ENCODE data around the gene B9D1.
A peak's percentile ranks its signal among the peaks of the same experiment; 100 is the strongest.

Gene B9D1

GRCh38 chr17:19329839-19330238 lies 32.7 kb downstream of the B9D1 start:
- peak in 3 of 10 donors; percentile 32 to 63 (median 43) for DNase-seq
- intact Hi-C loops (cut with DNase I), result no loop called here

GRCh38 chr17:19329136-19329535 lies 33.4 kb downstream of the B9D1 start:
- intact Hi-C loops (cut with DNase I), result no loop called here
- peak in 4 of 10 donors; percentile 1 to 53 (median 31) for DNase-seq

- intact Hi-C loops (cut with DNase I), result no loop called here
- DNase-seq, result peak in 5 of 10 donors; percentile 2 to 69 (median 52)
Observed at GRCh38 chr17:19328441-19329061, 34.0 kb downstream of the B9D1 start.

GRCh38 chr17:19327031-19327783 lies 35.3 kb downstream of the B9D1 start:
- intact Hi-C loops (cut with DNase I), result no loop called here
- peak in 4 of 10 donors; percentile 6 to 58 (median 33) for DNase-seq

GRCh38 chr17:19325542-19325941 lies 37.0 kb downstream of the B9D1 start:
- intact Hi-C loops (cut with DNase I), result no loop called here
- DNase-seq, result no peak

GRCh38 chr17:19322861-19323260 lies 39.7 kb downstream of the B9D1 start:
- intact Hi-C loops (cut with DNase I), result no loop called here

GRCh38 chr17:19322129-19322505 lies 40.4 kb downstream of the B9D1 start:
- intact Hi-C loops (cut with DNase I), result no loop called here
- peak in 5 of 10 donors; percentile 7 to 63 (median 30) for DNase-seq

More at GRCh38 chr17:19322861-19323260, 39.7 kb downstream of the B9D1 start:
- peak in 2 of 10 donors; percentile 17 to 64 for DNase-seq

- intact Hi-C loops (cut with DNase I), result no loop called here
- DNase-seq, result peak in 5 of 10 donors; percentile 11 to 52 (median 50)
Observed at GRCh38 chr17:19321481-19322128, 40.9 kb downstream of the B9D1 start.

GRCh38 chr17:19320876-19321275 lies 41.6 kb downstream of the B9D1 start:
- intact Hi-C loops (cut with DNase I), result no loop called here
- DNase-seq, result peak in 6 of 10 donors; percentile 3 to 77 (median 24)

- intact Hi-C loops (cut with DNase I), result no loop called here
- DNase-seq, result peak in 5 of 10 donors; percentile 8 to 74 (median 50)
Observed at GRCh38 chr17:19319771-19320505, 42.6 kb downstream of the B9D1 start.

- intact Hi-C loops (cut with DNase I), result no loop called here
- peak in 2 of 10 donors; percentile 3 to 31 for DNase-seq
Observed at GRCh38 chr17:19318611-19319010, 43.9 kb downstream of the B9D1 start.

- peak; percentile 88 to 99 (median 92) for DNase-seq
- intact Hi-C loops (cut with DNase I), result no loop called here
Observed at GRCh38 chr17:19317359-19318095, 45.0 kb downstream of the B9D1 start.

GRCh38 chr17:19316761-19317358 lies 45.7 kb downstream of the B9D1 start:
- peak in 1 of 10 donors; percentile 37 for DNase-seq
- intact Hi-C loops (cut with DNase I), result no loop called here

- peak in 2 of 10 donors; percentile 56 to 60 for DNase-seq
- intact Hi-C loops (cut with DNase I), result no loop called here
Observed at GRCh38 chr17:19315104-19315503, 47.4 kb downstream of the B9D1 start.

- DNase-seq, result peak in 4 of 10 donors; percentile 3 to 50 (median 30)
- intact Hi-C loops (cut with DNase I), result no loop called here
Observed at GRCh38 chr17:19313746-19314651, 48.5 kb downstream of the B9D1 start.

GRCh38 chr17:19313066-19313745 lies 49.3 kb downstream of the B9D1 start:
- intact Hi-C loops (cut with DNase I), result no loop called here
- DNase-seq, result peak in 4 of 10 donors; percentile 7 to 76 (median 58)

- intact Hi-C loops (cut with DNase I), result no loop called here
- peak in 3 of 10 donors; percentile 35 to 70 (median 59) for DNase-seq
Observed at GRCh38 chr17:19312406-19312805, 50.1 kb downstream of the B9D1 start.
